Glomerular endothelial cell (primary cell): ENCODE measurements around the gene KIRREL3. TPM values are rescaled to one million over a fixed set of nuclear protein-coding genes. Genes with fewer than 3 reads are reported as not detected.

Experiments used
- DNase-seq: peaks from one replicate; pipeline ENCODE4 v3.0.0-alpha.2; 2011; ENCODE audit warnings: low read depth, low spot score; ENCODE audit errors: extremely low read depth
- total RNA-seq: library from RNA; depleted of rRNA; stranded (reverse); fragments of >200 nt; gene quantifications from 2 replicates; pipeline ENCODE4 v1.2.3, GENCODE V29; 2015

Gene KIRREL3
- total RNA-seq, 1 donor from 2014 or later = 0.93 TPM

- DNase-seq = no peak
Observed at GRCh38 chr11:126464796-126465195, 535.8 kb downstream of the KIRREL3 start.

GRCh38 chr11:126462422-126462821 is 538.1 kb downstream of the KIRREL3 start:
- DNase-seq = no peak

GRCh38 chr11:126461996-126462395 is 538.6 kb downstream of the KIRREL3 start:
- no peak for DNase-seq

GRCh38 chr11:126461096-126461440 is 539.5 kb downstream of the KIRREL3 start:
- DNase-seq = no peak

GRCh38 chr11:126460417-126461095 is 540.0 kb downstream of the KIRREL3 start:
- DNase-seq = no peak

GRCh38 chr11:126459691-126460281 is 540.8 kb downstream of the KIRREL3 start:
- no peak for DNase-seq

DNA sequence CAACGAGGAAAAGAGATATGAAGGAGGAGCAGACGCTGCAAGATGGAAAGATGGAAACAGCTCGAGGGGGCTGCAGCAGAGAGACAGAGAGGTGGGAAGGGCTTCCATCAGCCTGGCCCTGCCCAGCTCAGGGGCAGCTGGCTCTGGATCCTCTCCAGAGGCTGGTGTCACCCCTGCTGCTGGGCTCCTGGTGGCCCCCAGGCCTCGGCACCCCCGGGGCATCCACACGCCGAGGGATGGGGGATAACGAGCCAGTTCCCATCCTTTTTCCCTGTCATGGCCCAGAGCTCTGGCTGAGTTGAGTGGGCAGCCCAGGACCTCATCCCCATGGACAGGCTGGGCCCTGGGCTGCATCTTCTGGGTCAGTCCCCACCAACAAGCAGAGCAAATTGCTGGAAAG is 542.8 kb downstream of the KIRREL3 start:
- DNase-seq = no peak

- DNase-seq = no peak
Observed at GRCh38 chr11:126456783-126457542, 543.6 kb downstream of the KIRREL3 start.

DNA sequence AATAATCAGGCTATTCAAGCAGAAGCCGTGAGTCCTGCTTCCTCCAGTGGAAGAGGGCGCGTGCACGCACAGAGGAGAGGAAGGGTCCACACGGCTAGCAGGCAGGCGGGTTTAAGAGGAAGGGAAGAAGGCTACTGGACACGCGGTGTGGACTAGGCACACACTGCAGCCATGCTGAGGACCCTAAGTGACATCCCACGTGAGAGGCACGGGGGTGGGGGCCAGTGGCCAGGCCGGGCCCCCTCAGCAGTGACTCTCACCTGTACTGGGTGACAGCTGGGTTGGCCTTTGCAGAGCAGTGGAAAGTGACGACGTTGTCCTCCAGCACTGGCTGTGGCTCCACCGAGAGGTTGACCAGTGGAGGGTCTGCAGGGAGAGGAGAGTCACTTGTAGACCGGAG is 544.5 kb downstream of the KIRREL3 start:
- DNase-seq = no peak

DNA sequence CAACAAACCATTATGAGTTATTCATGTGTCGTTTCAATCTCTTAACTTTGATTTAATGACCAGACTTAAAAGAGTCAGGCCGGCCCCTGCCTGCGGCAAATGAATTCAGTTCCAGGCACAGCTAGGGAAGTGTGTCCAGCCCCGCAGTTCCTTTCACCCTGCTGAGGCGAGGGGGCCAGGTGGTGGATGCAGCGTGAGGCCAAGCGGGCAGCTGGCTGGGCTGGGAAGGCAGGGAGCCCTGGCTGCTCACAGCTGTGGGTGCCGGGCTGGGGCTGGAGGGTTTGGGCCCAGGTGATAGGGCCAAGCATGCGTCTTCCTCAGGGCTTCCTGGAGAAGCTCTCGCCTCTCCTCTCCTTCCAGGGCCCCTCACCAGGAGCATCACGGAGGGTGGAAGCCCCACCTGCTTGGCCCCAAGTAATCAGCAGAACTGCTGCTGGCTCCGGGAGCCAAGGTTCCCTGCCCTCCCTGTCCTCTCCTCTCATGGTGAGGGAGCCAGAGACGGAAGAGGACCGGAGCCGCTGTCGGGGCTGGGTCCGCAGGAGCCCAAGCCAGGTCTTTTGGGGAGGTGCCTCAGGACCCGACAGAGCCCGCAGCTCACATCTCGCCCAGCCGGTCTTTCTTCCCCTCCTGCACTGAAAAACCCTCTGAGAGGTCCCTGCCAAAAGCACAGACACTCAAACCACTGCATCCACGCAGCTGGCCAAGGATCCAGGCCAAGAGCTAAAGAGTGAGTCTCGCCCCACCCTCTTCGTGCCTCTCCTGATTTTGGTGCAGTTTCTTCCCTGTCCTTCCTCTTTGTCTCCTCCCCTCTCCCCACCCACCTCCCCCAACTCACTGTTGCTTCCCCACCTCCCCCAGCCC is 548.1 kb downstream of the KIRREL3 start:
- DNase-seq = no peak

- DNase-seq = no peak
Observed at GRCh38 chr11:126451211-126451802, 549.3 kb downstream of the KIRREL3 start.

- DNase-seq = no peak
Observed at GRCh38 chr11:126450806-126451205, 549.8 kb downstream of the KIRREL3 start.

DNA sequence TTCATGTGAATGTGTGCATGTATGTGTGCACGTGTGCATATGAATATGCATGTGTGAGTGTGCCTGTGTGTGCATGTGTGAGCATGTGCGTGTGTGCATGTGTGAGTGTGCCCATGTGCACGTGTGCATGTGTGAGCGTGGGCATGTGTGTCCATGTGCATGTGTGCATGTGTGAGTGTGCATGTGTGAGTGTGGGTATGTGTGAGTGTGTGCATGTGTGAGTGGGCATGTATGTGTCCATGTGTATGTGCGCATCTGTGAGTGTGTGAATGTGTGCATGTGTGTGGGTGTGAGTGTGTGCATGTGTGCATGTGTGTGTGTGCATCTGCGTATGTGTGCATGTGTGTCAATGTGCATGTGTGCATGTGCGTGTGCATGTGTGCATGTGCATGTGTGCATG is 550.4 kb downstream of the KIRREL3 start:
- DNase-seq = no peak

- no peak for DNase-seq
Observed at GRCh38 chr11:126446581-126446980, 554.0 kb downstream of the KIRREL3 start.

- no peak for DNase-seq
Observed at GRCh38 chr11:126444072-126444471, 556.5 kb downstream of the KIRREL3 start.

DNA sequence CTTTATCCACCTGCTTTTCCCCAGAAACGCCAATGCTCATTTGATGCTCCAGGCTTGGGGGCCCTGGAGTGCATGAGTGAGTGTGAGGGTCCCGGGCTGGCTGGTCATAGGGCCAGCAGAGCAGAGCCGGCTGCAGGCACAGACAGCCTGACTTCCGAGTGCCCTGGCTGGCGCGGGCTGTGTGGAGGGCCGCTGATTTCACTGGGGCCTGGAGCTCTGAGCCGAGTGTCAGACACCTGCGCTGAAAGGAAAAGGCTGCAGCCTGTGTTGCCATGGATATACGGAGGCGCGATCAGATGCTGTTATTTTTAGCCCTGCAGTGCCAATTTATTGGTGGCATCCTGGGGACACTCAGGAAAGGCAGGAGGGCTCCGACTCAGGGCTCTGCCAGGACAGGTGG is 557.5 kb downstream of the KIRREL3 start:
- DNase-seq = no peak

DNA sequence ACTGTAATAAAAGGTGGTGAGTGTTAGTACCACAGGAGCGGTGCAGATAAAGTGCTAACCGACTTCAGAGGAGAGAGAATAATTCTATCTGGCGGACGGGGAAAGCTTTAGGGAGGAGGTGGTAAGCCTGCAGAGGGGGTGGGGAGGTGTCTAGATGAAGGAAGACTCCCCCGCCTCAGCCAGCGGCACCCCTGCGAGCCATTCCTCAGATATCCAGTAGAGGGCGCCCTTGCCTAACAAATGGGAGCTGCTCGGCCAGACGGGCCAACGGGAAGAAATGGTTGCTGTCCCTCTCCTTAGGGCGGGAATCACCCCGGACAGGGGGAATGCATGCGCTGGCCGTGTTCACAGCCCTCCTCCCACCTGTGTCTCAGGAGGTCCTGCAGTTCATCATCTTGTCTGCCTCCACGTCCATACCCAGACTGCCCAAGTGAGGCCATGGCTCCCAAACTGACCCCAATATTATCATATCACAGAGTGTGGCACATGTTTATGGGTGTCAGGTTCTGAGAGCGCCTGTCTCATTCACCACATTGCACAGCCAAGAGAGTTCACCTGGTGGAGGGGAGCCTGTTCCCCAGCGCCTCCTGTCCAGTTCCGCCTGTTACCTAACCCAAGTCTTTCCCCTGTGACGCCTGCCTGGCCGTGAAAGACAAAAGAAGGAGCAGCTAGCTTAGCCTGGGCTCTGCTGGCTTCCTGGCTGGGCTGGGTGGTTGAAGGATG is 559.6 kb downstream of the KIRREL3 start:
- no peak for DNase-seq

GRCh38 chr11:126440276-126440675 is 560.3 kb downstream of the KIRREL3 start:
- DNase-seq = no peak

- no peak for DNase-seq
Observed at GRCh38 chr11:126438691-126439090, 561.9 kb downstream of the KIRREL3 start.

- no peak for DNase-seq
Observed at GRCh38 chr11:126438272-126438671, 562.3 kb downstream of the KIRREL3 start.
